EH (cell line): ENCODE measurements around the gene SLC26A1.
"Not testable (repeated sequence)": the region's sequence is repeated elsewhere in the genome, so short reads cannot be mapped to it uniquely, and the experiment has no call there.

Experiments used
- DNase-seq: peaks from one replicate; pipeline ENCODE4 v3.0.0-alpha.2; 2015; ENCODE audit warnings: low read depth

Gene SLC26A1

GRCh38 chr4:984336-985054 lies 8.7 kb downstream of the SLC26A1 start:
- no peak for DNase-seq

- DNase-seq, result no peak
These were observed 10.4 kb downstream of the SLC26A1 start for GRCh38 chr4:982814-983213.

GRCh38 chr4:982291-982690 lies 10.9 kb downstream of the SLC26A1 start:
- DNase-seq, result no peak

GRCh38 chr4:978957-979701 lies 14.1 kb downstream of the SLC26A1 start:
- DNase-seq, result peak; percentile 32

GRCh38 chr4:976016-976415 lies 17.2 kb downstream of the SLC26A1 start:
- not testable (repeated sequence) for DNase-seq

GRCh38 chr4:974668-975067 lies 18.5 kb downstream of the SLC26A1 start:
- DNase-seq, result no peak

- peak; percentile 86 for DNase-seq
These were observed 19.5 kb downstream of the SLC26A1 start, which contains the start of gene DGKQ for GRCh38 chr4:973431-974397. Gene DGKQ, minus strand, starts transcription at chr4:973569. Its CDS starts 87 bp downstream, at chr4:973482.

- peak; percentile 41 for DNase-seq
These were observed 20.4 kb downstream of the SLC26A1 start for GRCh38 chr4:972651-973424.

GRCh38 chr4:971666-972500 lies 21.3 kb downstream of the SLC26A1 start:
- no peak for DNase-seq

GRCh38 chr4:970854-971520 lies 22.2 kb downstream of the SLC26A1 start:
- DNase-seq, result peak; percentile 8

- DNase-seq, result no peak
These were observed 23.0 kb downstream of the SLC26A1 start for GRCh38 chr4:970046-970745.

- no peak for DNase-seq
These were observed 24.4 kb downstream of the SLC26A1 start for GRCh38 chr4:968621-969394.

- no peak for DNase-seq
These were observed 25.0 kb downstream of the SLC26A1 start for GRCh38 chr4:968221-968620.

GRCh38 chr4:967113-968104 lies 25.8 kb downstream of the SLC26A1 start:
- no peak for DNase-seq

- no peak for DNase-seq
These were observed 26.7 kb downstream of the SLC26A1 start for GRCh38 chr4:966266-967112.

- DNase-seq, result no peak
These were observed 27.5 kb downstream of the SLC26A1 start for GRCh38 chr4:965766-966134.
